Umbilical cord (tissue), 2 donors: ENCODE data around the gene STRA8. TPM values are rescaled to one million over a fixed set of nuclear protein-coding genes. Genes with fewer than 3 reads are reported as not detected.

Experiments used
- DNase-seq: peaks from one replicate; pipeline ENCODE4 v3.0.0-alpha.2; 2015; ENCODE audit warnings: low spot score
- total RNA-seq: library from RNA; depleted of rRNA; stranded (reverse); fragments of >200 nt; gene quantifications from one replicate; pipeline ENCODE4 v1.2.3, GENCODE V29; 2014; ENCODE audit warnings: low replicate concordance; ENCODE audit not compliant: insufficient read depth

Gene STRA8
- total RNA-seq, 1 donor from 2014 or later, result not detected

DNA sequence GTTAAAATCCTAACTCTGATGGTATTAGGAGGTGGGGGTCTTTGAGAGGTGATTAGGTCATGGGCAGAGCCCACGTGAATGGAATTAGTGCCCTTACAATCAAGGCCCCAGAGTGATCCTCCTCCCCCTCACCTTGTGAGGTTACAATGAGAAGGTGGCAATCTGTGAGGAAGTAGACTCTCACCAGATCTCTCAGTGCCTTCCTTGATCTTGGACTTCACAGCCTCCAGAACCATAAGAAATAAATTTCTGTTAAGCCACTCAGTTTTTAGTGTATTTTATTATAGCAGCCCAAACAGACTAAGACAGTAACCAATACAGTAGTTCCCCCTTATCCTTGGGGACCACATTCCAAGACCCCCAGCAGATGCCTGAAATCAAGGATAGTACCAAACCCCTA, 32.0 kb downstream of the STRA8 start:
- DNase-seq, result no peak

DNA sequence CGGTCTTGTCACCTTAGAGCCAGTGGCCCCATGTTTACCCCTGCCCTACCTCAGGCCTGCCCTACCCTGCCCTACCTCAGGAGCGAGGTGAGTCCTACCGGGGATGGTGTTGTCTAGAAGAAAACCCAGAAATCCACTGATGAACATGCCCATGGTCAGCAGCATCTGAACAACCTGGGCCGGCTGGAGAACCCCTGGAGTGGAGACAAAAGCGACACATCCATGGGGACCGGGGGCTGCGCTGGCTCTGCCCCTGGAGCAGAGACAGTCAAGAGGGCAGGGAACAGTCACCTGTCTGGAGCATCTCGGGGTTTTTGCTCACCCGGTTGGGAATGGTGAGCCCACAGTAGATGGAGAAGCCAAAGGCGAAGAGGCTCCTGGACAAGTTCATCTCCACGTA, 36.3 kb downstream of the STRA8 start:
- no peak for DNase-seq

DNA sequence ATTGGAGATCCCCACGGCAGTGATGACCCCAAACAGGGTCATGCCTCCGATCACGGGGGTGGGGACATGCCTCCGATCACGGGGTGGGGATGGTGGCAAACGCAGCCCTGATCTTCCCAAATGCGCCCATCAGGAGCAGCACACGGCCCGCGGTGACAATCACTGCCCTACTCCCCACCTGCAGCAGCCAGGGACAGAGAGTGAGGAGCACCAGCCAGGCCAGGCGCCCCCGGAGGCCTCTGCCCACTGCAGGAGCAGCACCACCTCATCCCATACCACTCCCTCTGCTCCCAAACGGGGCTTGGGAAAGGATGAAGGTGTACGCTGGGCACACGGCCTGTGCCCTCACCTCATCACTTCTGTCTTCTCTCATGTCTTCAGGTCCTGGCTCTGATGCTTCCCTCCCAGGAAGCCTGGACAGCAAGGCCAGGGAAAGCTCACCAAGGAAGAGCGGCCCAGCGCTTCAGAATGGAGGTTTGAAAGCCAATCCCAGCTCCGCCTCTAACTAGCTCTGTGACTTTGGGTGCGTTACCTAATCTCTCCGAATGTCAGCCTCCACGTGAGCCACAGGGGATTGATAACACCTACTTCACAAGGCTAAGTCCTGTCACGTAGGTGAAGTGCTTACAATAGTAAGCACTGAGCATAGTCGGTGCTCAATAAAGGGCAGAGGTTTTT, 37.1 kb downstream of the STRA8 start:
- DNase-seq, result no peak

DNA sequence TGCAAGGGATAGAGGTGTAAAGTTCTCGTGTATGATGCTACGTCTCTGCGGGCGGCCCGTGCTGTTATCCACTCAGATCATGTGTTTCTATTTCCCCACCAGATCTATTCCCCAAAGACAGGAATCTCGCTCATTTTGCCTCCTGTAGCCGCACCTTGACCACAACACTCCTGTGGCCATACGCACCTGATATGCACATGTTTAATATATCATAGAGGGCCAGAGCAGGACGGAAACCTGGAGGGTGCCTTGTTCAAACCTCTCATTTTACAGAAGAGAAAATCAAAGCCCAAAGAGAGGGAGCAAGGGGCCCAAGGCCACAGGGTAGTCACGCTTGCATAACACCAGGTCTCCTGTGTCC, 37.6 kb downstream of the STRA8 start:
- no peak for DNase-seq

DNA sequence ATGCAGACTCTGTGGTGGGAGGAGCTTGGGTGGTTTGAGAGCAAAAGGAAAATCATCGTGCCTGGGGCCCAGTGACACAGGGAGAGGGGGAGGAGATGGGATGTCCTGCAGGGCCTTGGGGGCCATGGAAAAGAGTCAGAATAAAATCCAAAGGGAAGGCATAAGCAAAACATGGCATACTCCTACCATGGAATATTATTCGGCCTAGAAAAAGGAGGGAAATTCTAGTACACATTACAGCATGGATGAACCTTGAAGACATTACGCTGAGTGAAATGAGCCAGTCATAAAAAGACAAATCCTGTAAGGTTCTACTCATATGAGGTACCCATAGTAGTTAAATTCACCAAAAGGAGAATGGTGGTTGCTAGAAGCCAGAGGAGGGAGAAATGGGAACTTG, 38.7 kb downstream of the STRA8 start:
- DNase-seq, result no peak

DNA sequence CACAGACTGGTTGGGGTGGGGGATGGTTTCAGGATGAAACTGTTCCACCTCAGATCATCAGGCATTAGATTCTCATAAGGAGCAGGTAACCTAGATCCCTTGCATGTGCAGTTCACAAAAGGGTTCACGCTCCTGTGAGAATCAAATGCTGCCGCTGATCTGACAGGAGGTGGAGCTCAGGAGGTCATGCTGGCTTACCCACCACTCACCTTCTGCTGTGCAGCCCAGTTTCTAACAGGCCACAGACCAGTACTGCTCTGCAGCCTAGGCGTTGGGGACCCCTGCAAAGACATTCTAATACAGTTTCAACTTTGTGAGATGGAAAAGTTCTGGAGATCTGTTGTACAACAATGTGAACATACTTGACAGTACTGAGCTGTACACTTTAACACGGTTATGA, 39.9 kb downstream of the STRA8 start:
- DNase-seq, result no peak

DNA sequence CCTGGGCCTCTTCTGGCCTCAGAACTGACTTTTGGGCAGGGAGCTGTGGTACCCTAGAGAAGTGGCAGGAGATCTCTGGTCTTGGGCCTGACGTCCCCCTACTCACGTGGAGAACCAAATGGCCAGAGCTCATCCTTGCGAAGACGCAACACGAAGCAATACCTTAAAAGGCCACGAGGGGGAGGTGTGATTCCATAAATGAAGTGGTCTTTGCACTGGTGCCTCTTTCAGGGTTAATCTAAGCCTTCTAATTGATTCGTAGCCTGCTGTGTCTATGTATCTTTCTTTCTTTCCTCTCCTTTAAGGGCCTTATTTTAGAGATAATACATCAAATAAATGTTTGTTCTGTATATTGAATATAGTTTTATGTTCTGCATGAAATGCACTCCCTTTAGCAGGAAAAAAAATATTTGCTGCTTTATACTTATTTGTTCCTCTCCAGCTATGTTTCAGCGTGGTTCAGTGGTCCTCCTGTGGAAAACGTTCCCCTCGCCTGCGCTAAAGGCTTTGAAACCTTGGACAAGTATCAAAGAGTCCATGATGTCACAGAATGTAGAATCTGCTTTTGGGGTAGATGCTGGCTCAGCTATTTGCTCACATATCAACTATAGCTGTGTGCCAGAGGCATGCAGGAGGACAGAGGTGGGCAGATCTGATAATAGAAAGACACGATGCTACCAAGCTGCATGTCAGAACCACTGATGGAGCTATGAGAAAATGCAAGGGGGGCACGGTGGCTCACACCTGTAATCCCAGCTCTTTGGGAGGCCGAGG, 41.0 kb downstream of the STRA8 start:
- peak; percentile 62 for DNase-seq

DNA sequence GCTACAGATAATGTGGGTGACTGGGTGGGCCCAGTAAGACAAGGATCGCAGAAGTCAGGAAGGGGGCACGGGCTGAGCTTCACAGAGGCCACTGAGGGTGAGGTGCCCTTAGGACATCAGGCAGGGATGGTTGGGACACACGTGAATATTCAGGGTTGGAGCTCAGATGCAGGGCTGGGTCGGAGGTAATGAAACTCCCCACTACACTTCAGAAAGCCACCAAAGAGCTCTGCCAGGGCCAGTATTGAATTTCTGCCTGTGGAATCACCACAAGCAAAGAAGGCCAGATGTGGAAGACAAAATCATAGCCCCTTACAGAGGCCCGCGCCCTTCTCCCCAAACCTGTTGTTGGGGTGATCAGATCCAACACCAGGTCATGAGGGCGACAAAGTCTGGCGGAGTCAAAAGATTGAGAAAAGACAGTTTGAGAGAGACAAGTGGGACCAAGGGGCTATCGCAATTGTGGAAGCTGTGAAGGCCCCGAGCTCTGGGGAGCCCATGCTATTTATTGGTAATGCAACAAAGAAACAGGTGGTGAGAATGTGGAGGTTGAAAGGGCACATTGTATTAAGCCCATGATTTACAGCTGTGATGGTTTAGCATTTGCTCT, 42.4 kb downstream of the STRA8 start:
- no peak for DNase-seq

DNA sequence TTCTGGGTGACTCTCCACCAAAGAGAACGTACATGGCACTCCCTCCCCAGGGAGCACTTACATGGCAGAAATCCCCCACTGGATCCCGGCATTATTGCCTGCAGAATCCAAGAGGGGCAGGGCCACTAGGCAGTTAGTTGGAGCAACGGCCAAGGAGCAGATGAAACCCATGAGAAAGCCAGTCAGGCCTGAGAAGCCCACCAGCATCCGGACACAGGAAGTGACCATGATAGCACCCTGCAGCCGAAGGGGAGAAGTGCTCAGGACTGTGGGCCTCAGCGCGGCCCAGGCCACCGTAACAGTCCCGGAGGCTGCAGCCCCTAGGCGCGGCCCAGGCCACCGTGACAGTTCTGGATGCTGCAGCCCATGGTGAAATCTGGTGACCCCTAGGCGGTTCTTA, 43.5 kb downstream of the STRA8 start:
- DNase-seq, result no peak

DNA sequence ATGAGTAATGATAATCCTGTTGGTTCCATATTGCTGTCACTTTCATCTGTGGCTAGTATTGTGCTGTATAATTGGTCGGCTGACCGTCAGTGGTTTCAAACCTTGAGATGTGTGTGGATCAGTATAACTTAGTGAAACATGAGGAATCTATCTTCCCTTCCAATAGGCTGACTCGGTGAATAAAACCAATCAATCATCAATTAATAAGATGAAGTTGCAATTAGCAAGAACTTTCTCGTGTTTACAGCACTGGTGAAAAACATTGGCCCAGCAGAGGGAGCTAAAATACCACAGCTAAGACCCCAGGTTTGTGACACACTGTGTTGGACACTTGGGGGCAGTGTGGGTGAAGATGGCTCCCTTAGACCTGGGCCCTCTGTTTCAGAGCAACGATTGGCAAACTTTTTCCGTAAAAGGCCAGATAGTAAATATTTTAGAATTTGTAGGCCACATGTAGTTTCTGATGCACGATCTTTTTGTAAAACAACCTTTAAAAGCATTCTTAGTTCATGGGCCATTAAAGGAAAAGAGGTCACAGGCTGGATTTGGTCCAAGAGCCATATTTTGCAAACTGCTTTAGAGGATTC, 47.8 kb downstream of the STRA8 start:
- DNase-seq, result peak; percentile 90

DNA sequence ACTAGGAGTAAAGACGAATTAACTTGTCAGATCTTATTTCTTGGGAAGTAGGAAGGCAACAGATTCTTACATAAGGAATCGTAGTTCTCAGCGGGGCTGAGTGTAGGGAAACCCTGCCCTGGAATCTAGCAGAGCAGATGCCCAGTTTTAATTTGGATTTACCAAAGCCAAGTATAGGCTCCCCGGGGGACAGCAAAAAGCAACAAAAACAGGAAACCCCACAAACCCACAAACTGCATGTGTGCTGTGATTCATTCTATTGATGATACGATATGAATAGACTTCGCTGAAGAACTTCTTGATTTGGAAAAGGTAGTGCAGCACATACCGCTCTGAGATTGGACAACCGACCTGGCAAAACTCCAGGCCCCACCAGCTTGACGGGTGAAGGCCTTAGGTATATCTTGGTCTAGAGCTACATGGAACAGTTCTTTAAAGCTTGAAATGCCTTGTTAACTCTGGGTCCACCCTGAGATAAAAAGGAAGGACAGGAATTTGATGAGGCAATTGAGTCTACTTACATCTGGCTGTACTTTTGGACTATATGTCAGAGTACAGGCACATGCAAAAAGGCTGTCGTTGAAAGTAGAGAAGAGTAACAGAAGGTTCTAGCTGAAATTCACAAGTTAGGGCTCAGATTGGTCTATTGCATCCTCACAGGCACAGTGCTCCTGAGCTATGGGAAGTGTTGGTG, 49.1 kb downstream of the STRA8 start:
- DNase-seq, result peak; percentile 91

DNA sequence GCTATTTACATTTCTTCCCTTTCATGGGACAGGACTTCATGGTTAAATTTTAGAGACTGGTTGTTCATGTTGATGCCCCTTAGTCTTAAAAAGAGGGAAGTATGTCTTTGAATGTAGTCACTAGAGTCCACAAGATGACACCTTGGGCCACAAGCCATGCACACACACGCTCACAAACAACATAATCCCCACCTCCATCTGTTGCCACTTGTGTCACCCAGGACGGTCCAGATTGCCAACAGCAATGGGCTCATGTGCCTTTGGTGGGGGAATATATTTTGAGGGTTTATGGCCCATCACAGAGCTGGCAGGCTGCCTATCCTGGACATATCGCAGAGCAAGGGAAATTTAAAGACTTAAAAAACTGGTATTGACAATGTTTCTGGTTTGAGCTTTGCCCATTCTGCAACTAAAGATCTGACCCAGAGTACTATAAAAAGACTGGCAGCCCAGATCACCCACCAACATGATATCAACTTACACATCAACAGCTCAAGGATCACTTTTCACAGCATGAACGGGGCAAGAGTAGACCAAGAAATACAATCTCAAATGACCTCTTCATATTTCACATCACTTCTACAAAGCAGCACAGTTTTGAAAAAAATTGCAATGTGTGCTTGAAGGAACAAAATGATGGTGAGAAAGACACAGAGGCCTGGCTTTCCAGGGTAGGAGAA, 50.5 kb downstream of the STRA8 start:
- DNase-seq, result no peak

DNA sequence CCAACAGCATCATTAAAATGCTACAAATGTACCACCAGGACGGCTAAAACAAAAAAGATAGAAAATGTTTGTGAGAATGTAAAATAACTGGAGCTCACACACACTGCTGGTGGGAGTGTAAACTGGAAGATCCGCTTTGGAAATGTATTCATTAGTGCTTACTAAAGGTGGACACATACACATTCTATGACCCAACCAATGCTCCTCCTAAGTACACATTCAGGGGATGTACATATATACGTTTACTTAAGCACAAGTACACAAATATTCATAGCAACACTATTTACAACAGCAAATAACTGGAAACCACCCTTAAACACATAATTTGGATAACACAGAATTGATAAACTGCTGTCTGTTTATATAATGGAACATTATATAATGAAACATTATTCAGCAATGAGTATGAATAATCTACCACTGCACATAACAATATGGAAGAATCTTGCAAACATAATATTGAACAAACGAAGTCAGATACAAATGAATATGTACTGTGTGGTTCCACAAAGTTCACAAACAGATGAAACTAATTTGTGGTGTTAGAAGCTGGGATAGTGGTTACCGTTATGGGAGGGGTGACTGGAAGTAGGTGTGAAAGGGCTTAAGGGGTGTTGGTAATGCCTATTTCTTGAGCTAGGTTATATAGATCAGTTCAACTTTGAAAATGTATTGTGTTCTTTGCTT, 52.1 kb downstream of the STRA8 start:
- DNase-seq, result no peak

DNA sequence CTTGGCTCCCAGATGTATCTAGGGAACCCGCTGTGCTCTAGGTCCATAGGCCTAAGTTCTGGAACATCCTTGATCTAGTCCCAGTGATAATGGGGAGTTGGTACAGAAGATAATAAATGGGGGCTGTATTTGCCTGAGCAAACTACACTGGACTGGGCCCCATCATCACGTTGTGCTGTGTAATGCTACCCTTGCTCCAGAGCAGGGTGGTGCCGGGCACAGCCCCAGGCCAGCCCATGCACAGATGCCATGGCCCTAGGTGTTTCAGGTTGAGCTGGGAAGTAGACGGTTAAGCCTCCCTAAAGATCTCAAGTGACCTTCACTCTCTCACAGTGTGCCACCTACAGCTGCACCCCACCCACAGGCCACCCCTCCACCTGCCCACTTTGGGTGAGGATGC, 53.2 kb downstream of the STRA8 start:
- DNase-seq, result no peak

DNA sequence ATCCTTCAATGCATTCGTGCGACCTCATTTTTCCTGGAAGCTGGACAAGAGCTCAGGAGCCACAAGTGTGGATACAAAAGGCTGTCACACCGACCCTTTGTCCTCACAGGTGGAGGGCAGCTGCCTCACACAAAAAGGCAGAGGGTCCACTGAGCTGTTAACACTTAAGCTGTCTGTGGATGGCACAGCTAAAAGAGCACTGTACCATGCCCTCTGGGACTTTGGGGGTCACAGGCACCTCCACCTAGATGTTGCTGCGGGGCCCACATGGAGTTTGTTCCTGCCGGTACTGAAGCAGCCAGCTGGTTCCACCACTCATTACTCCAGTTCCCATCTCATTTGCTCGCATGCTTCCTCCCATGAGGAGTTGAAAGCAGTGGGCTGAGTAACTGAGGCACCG, 57.0 kb downstream of the STRA8 start:
- DNase-seq, result no peak

DNA sequence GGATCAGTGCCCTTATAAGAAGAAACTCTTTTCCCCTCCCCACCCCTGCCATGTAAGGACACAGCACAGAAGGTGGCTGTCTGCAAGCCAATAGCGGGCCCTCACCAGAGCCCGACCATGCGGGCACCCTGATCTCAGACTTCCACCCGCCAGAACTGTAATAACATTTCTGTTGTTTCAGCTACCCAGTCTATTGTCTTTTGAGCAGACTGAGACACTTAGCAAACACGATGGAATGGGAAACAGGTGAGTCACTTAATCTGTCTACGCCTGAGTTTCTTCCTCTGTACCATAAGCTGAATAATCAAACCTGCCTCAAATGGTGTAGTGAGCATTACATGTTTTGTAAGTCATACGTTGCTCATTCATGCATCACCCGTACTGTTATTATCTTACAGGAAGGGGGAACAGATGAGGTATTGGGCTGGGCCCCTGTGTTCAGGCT, 58.2 kb downstream of the STRA8 start:
- DNase-seq, result no peak

DNA sequence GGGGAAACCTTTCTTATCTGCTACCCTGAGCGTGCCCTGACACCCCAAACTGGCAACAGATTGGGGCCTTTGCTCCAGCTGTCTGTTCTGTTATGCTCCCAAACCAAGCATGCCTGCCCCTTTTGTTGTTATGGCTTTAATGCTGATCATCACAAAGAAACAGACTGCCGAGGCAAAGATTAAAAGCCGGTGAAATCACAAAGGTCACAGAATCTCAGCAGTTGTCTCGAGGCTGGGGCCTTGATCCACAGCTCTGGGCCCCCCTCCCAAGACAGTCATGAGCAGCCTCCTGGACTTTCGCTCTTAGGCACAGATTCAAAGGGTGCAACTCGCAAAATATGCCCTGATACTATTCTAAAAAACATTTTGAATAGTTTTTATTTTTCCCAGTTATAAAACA, 65.6 kb downstream of the STRA8 start:
- no peak for DNase-seq

DNA sequence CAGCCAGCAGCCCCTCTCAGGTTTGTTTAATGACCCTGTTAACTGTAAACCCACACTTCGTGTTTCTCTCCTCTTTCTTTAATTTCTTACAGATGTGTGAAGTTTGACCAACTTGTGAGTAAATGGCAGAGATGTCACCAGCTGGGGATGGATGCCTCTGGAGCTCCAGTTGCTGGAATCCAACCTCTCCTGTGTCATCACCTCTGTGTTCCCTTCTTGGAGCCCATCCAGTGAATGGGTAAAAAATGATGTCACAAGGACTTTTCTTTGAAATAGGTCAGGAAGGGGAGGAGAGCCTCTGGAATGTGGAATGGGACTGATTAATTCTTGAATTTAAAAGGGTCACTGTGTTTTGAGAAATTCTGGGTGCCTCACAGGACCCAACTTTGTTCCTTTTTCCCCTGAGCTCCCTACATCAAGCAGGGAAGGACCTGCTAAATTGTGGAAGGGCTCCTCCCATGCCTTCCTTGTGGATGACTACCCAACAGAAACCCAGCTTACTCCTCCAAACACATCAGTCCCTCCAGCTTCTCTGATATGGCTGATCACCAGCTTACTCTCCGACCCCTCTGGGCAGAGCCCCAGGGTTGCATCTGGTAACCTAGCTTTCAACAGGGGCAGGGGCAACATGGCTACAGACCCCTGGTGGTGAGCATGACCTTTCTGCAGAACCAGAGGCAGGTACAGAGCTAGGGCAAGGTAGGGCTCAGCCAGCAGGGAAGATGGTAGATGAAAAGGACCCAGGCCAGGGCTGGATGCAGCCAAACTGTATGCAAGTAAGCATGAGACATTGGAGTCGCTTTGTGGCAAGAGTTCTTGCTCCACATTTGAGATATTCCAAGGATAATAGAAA, 67.5 kb downstream of the STRA8 start:
- no peak for DNase-seq
